ENCODE data around the gene CD300LG.

CD300LG gene

DNA sequence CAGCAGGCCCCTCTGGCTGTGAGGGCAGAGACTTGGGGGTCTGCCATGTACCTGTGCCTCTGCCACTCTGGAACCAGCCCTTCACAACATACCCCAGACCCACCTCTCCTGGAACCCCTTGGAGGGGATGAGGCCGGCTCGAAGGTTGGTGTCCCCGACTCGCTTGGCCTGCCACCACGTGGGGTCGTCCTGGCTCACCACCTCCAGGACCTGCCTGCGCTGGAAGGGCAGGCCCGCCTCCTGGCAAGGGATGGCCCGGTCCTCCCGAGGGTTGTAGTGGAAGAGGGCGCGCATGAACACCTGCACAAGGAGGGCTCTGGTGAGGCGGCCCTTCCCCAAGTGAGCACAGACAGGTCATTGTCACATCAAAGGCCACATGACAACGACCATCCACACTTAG, 26.2 kb upstream of the CD300LG start:
- no peaks in the 10 kb centered on the region for H3K9me3 Mint-ChIP-seq
- no peaks in the 10 kb centered on the region for H3K4me1 Mint-ChIP-seq
- peaks cover 32% of the 10 kb centered on the region for H3K36me3 Mint-ChIP-seq (ENCODE audit: low read depth)
- TF ChIP-seq, protein P1, sequence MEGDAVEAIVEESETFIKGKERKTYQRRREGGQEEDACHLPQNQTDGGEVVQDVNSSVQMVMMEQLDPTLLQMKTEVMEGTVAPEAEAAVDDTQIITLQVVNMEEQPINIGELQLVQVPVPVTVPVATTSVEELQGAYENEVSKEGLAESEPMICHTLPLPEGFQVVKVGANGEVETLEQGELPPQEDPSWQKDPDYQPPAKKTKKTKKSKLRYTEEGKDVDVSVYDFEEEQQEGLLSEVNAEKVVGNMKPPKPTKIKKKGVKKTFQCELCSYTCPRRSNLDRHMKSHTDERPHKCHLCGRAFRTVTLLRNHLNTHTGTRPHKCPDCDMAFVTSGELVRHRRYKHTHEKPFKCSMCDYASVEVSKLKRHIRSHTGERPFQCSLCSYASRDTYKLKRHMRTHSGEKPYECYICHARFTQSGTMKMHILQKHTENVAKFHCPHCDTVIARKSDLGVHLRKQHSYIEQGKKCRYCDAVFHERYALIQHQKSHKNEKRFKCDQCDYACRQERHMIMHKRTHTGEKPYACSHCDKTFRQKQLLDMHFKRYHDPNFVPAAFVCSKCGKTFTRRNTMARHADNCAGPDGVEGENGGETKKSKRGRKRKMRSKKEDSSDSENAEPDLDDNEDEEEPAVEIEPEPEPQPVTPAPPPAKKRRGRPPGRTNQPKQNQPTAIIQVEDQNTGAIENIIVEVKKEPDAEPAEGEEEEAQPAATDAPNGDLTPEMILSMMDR (IDR thresholded peaks at IDR 0.05; ENCODE audit: unreplicated experiment in 3 of 3): no peak
- H3K4me3 Mint-ChIP-seq: no peak overlapping the region
- no peak overlapping the region for H3K27ac Mint-ChIP-seq
- H3K27me3 Mint-ChIP-seq (ENCODE audit: low read depth): no peaks in the 10 kb centered on the region

DNA sequence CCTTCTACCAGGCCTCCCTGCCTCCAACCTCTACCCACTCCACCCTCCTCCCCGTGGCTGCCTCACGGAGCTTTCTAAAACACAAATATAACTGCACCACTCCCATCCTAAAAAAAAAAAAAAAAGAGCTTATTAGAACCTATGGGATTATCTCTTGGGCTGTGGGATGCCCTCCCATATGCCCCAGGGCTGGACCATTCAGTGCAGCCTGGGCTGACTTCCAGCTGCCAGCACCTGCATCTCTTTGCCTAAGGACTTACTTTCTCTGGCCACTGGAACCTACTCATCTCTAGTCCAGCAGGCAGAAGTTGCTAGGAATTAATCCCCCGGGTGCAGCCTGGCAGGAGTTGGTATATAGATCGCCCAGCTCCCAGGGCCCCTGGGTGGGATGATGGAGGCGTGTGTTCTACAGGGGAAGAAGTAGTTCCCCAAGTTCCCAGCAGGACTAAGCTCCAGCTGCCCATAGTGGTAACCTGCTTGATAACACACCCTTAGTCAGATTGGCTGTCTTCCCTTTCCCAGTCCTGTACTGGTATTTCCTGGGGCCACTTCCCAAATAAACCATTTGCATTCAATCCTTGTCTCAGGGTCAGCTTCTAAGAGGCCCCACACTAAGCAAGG, 24.3 kb upstream of the CD300LG start:
- Mint-ChIP-seq H3K27ac (no peak overlapping the region), H3K4me3 (no peak overlapping the region), H3K4me1 (no peaks in the 10 kb centered on the region), H3K27me3 (ENCODE audit: low read depth) (no peaks in the 10 kb centered on the region), H3K9me3 (no peaks in the 10 kb centered on the region), H3K36me3 (ENCODE audit: low read depth) (peaks cover 39% of the 10 kb centered on the region)
- TF ChIP-seq, protein P1 (IDR thresholded peaks at IDR 0.05; ENCODE audit: unreplicated experiment in 3 of 3): no peak

DNA sequence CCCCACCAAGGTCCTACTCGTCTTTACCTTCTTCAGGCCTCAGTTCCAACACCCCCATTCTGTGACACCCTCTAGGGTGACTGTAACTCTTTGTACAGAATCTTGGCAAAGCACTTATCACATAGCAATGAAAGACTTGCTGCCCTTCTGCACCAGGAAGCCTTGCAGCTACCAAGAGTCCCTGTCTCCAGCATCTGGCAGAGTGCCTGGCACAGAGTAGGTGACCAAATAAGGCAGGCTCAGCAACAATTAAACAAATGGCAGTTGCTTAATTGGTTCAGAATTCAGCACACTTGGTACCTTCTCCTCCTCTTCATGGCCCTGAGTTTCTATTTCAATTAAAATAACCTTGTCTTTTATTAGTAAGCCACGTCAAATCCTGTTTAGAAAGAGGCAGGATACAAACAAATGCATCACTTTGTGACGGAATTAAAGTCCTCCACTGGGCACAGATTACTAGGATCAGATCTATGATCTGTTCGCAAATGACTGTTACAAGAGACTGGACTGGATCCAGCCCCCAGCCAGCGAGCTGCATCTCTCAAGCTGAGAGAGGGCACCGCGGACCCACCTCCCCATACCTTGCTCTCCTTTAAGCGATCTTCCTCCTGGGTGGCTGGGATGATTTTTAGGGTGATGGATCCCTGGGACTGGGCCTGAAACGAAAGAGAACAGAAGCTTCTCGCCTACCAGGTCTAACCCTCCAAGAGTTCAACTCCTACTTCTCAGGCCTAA, 23.5 kb upstream of the CD300LG start:
- H3K36me3 Mint-ChIP-seq (ENCODE audit: low read depth): peaks cover 45% of the 10 kb centered on the region
- H3K4me3 Mint-ChIP-seq: no peak overlapping the region
- H3K4me1 Mint-ChIP-seq: no peaks in the 10 kb centered on the region
- TF ChIP-seq, protein P1 (IDR thresholded peaks at IDR 0.05; ENCODE audit: unreplicated experiment in 3 of 3): no peak
- H3K27ac Mint-ChIP-seq: no peak overlapping the region
- H3K9me3 Mint-ChIP-seq: no peaks in the 10 kb centered on the region
- H3K27me3 Mint-ChIP-seq (ENCODE audit: low read depth): no peaks in the 10 kb centered on the region

DNA sequence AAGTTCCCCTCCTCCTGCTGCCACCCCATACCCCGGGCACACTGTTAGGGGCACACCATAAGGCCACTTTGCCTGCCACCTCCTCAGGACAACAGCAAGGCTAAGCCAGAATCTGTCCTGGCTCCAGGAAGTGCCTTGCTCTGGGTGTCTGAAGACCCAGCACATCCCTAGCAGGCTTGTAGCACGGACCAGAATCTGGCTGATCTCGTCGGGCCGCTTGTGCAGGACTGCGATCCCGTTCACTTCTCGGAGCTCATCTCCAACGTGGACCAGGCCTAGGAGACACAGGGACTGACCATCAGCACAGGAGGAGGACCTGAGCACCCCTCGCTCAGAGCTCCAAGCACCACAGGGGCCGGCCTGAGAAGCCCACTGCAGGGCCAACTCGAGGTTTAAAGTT, 21.4 kb upstream of the CD300LG start:
- Mint-ChIP-seq H3K9me3 (no peaks in the 10 kb centered on the region), H3K36me3 (ENCODE audit: low read depth) (peaks cover 47% of the 10 kb centered on the region), H3K4me3 (no peak overlapping the region), H3K27me3 (ENCODE audit: low read depth) (no peaks in the 10 kb centered on the region), H3K4me1 (no peaks in the 10 kb centered on the region), H3K27ac (no peak overlapping the region)
- TF ChIP-seq, protein P1 (IDR thresholded peaks at IDR 0.05; ENCODE audit: unreplicated experiment in 3 of 3): no peak

DNA sequence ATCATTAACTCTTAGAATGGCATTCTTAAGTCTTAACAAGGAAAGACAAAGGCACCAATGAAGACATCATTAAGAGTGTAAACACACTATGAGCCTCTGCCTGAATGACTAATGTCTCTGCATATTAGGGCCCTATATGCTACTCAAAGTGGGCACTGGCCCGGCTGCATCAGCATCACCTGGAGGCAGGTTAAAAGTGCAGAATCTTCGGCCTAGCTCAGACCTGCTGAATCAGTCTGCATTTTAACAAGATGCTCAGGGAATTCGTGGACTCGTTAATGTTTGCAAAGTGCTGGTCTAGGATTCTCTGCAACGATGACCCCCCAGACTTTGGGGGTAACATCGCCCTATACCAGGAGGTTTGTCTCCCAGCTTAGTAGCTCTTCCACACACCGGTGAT, 20.8 kb upstream of the CD300LG start:
- Mint-ChIP-seq H3K27ac (no peak overlapping the region), H3K27me3 (ENCODE audit: low read depth) (peaks cover 4% of the 10 kb centered on the region), H3K4me1 (peaks cover 5% of the 10 kb centered on the region), H3K36me3 (ENCODE audit: low read depth) (peaks cover 47% of the 10 kb centered on the region), H3K4me3 (no peak overlapping the region), H3K9me3 (no peaks in the 10 kb centered on the region)
- TF ChIP-seq, protein P1 (IDR thresholded peaks at IDR 0.05; ENCODE audit: unreplicated experiment in 3 of 3): no peak

DNA sequence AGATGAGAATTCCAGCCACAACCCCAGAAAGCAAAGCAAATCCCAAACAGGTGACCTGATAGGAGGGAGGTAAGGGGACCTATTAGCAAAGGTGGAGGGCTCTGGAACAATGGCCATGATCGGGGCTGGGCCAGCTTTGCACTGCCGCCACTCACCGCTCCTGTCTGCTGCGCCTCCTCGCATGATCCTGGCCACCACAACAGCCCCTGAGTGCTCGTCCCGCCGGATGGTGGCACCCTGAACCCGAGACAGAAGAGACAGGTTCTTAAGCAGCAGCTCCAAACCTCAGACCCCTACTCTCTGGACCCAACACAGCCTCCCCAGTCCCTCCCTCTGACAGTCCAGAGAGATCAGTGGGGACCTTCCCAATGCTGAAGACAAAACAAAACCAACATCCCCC, 19.4 kb upstream of the CD300LG start:
- H3K36me3 Mint-ChIP-seq (ENCODE audit: low read depth): peaks cover 39% of the 10 kb centered on the region
- TF ChIP-seq, protein P1 (IDR thresholded peaks at IDR 0.05; ENCODE audit: unreplicated experiment in 3 of 3): no peak
- H3K27ac Mint-ChIP-seq: no peak overlapping the region
- H3K9me3 Mint-ChIP-seq: no peaks in the 10 kb centered on the region
- H3K4me3 Mint-ChIP-seq: no peak overlapping the region
- H3K27me3 Mint-ChIP-seq (ENCODE audit: low read depth): peaks cover 4% of the 10 kb centered on the region
- H3K4me1 Mint-ChIP-seq: peaks cover 14% of the 10 kb centered on the region
